HEK293 (cell line): ENCODE results near the gene HIRA.

Source experiments
- CTCF ChIA-PET: fragments of 350-600 bp; formaldehyde crosslinking; extraction: SDS; loops from one replicate; lab custom pipeline; 2021; ENCODE audit warnings: antibody characterized with exemption; lab: Yijun Ruan, JAX
- POLR2A ChIA-PET: fragments of 300-600 bp; formaldehyde crosslinking; extraction: SDS; loops from one replicate; lab custom pipeline; 2020; ENCODE audit warnings: antibody characterized with exemption, inconsistent platforms; lab: Yijun Ruan, JAX
- H3K27ac ChIP-seq: fragments of 200-500 bp; sonication (Bioruptor generic); 2 replicates; pipeline ENCODE4 v1.5.1; 2014; ENCODE audit warnings: low read depth, low read length, control low read depth, inconsistent platforms; ENCODE audit errors: extremely low read depth
- H3K36me3 ChIP-seq, 2 experiments: fragments of 200-500 bp in 1 of 2; sonication (Bioruptor generic) in 1 of 2; 1 replicate in 1 of 2; 2 replicates in 1 of 2; pipeline ENCODE4 v1.5.1; 2014 to 2017; ENCODE audit warnings: inconsistent platforms in 2 of 2, low read length in 2 of 2; ENCODE audit not compliant: control insufficient read depth in 2 of 2, insufficient read depth in 1 of 2
- H3K4me1 ChIP-seq: fragments of 200-500 bp; sonication (Bioruptor generic); 2 replicates; pipeline ENCODE4 v1.5.1; 2014; ENCODE audit warnings: mild to moderate bottlenecking, low read length, inconsistent platforms; ENCODE audit not compliant: control insufficient read depth, insufficient read depth
- H3K4me3 ChIP-seq: 2 replicates; pipeline ENCODE4 v1.5.1; 2011; ENCODE audit warnings: low read depth, mild to moderate bottlenecking, control low read depth, low read length, moderate library complexity
- H3K9me3 ChIP-seq: fragments of 200-500 bp; sonication (Bioruptor generic); 2 replicates; pipeline ENCODE4 v1.5.1; 2014; ENCODE audit warnings: low read depth, low read length, inconsistent platforms; ENCODE audit not compliant: control insufficient read depth, insufficient read depth
- ATF2 ChIP-seq: fragments of 450-650 bp; formaldehyde crosslinking; IDR thresholded peaks from 2 replicates; pipeline ENCODE4 v1.5.1; 2016; ENCODE audit warnings: missing biosample characterization, missing genetic modification characterization, low read depth
- HIC1 ChIP-seq: fragments of 450-650 bp; formaldehyde crosslinking; IDR thresholded peaks from 2 replicates; pipeline ENCODE4 v1.5.1; 2016; ENCODE audit warnings: missing biosample characterization, missing genetic modification characterization
- HOXD13 ChIP-seq: sonication (generic); formaldehyde crosslinking; IDR thresholded peaks from 2 replicates; pipeline ENCODE4 v1.8.0; 2022; ENCODE audit warnings: missing genetic modification reagents, borderline replicate concordance
- KLF16 ChIP-seq: fragments of 450-650 bp; formaldehyde crosslinking; IDR thresholded peaks from 2 replicates; pipeline ENCODE4 v1.5.1; 2017; ENCODE audit warnings: missing biosample characterization, missing genetic modification characterization
- MEIS1 ChIP-seq: sonication (generic); formaldehyde crosslinking; IDR thresholded peaks from 2 replicates; pipeline ENCODE4 v1.8.1; 2022; ENCODE audit warnings: missing genetic modification reagents, mild to moderate bottlenecking, borderline replicate concordance
- SCRT1 ChIP-seq: fragments of 450-650 bp; formaldehyde crosslinking; IDR thresholded peaks from 2 replicates; pipeline ENCODE4 v1.5.1; 2016; ENCODE audit warnings: missing biosample characterization, missing genetic modification characterization, borderline replicate concordance
- SP2 ChIP-seq: fragments of 450-650 bp; formaldehyde crosslinking; IDR thresholded peaks from 2 replicates; pipeline ENCODE4 v1.5.1; 2016; ENCODE audit warnings: missing biosample characterization, missing genetic modification characterization
- TSHZ1 ChIP-seq: fragments of 450-650 bp; formaldehyde crosslinking; IDR thresholded peaks from 2 replicates; pipeline ENCODE4 v1.5.1; 2016; ENCODE audit warnings: missing biosample characterization, missing genetic modification characterization, borderline replicate concordance
- WT1 ChIP-seq: fragments of 450-650 bp; formaldehyde crosslinking; IDR thresholded peaks from 2 replicates; pipeline ENCODE4 v1.5.1; 2016; ENCODE audit warnings: missing biosample characterization, missing genetic modification characterization
- ZBTB21 ChIP-seq: fragments of 450-650 bp; formaldehyde crosslinking; IDR thresholded peaks from 2 replicates; pipeline ENCODE4 v1.5.1; 2017; ENCODE audit warnings: missing biosample characterization, missing genetic modification characterization
- ZFP41 ChIP-seq: fragments of 450-650 bp; formaldehyde crosslinking; IDR thresholded peaks from 2 replicates; pipeline ENCODE4 v1.5.1; 2016; ENCODE audit warnings: missing biosample characterization, missing genetic modification characterization, borderline replicate concordance
- ZFP69B ChIP-seq: fragments of 450-650 bp; formaldehyde crosslinking; IDR thresholded peaks from 2 replicates; pipeline ENCODE4 v1.5.1; 2016; ENCODE audit warnings: missing biosample characterization, missing genetic modification characterization
- ZNF132 ChIP-seq: fragments of 450-650 bp; formaldehyde crosslinking; IDR thresholded peaks from 2 replicates; pipeline ENCODE4 v1.5.1; 2017; ENCODE audit warnings: missing biosample characterization, missing genetic modification characterization, borderline replicate concordance
- ZNF19 ChIP-seq: fragments of 450-650 bp; formaldehyde crosslinking; IDR thresholded peaks from 2 replicates; pipeline ENCODE4; 2016; ENCODE audit warnings: missing biosample characterization, missing genetic modification characterization, low read depth
- ZNF2 ChIP-seq: fragments of 450-650 bp; formaldehyde crosslinking; IDR thresholded peaks from 2 replicates; pipeline ENCODE4 v1.5.1; 2016; ENCODE audit warnings: missing biosample characterization, missing genetic modification characterization
- ZNF24 ChIP-seq: fragments of 450-650 bp; formaldehyde crosslinking; IDR thresholded peaks from 2 replicates; pipeline ENCODE4 v1.5.1; 2016; ENCODE audit warnings: missing biosample characterization, missing genetic modification characterization
- ZNF266 ChIP-seq: fragments of 450-650 bp; formaldehyde crosslinking; IDR thresholded peaks from 2 replicates; pipeline ENCODE4 v1.5.1; 2016; ENCODE audit warnings: missing biosample characterization, missing genetic modification characterization, low read depth
- ZNF302 ChIP-seq: fragments of 450-650 bp; formaldehyde crosslinking; IDR thresholded peaks from 2 replicates; pipeline ENCODE4 v1.5.1; 2016; ENCODE audit warnings: missing biosample characterization, missing genetic modification characterization, low read depth
- ZNF514 ChIP-seq: fragments of 450-650 bp; formaldehyde crosslinking; IDR thresholded peaks from 2 replicates; pipeline ENCODE4 v1.5.1; 2016; ENCODE audit warnings: missing biosample characterization, missing genetic modification characterization
- ZNF623 ChIP-seq: fragments of 450-650 bp; formaldehyde crosslinking; IDR thresholded peaks from 2 replicates; pipeline ENCODE4 v1.5.1; 2016; ENCODE audit warnings: missing biosample characterization, missing genetic modification characterization
- ZNF660 ChIP-seq: fragments of 450-650 bp; IDR thresholded peaks from 2 replicates; pipeline ENCODE4 v1.5.1; 2018; ENCODE audit warnings: missing biosample characterization, mild to moderate bottlenecking, missing genetic modification characterization
- ZNF704 ChIP-seq: fragments of 450-650 bp; formaldehyde crosslinking; IDR thresholded peaks from 2 replicates; pipeline ENCODE4 v1.5.1; 2016; ENCODE audit warnings: missing biosample characterization, missing genetic modification characterization
- ZNF776 ChIP-seq: fragments of 450-650 bp; formaldehyde crosslinking; IDR thresholded peaks from 2 replicates; pipeline ENCODE4 v1.5.0; 2017; ENCODE audit warnings: missing biosample characterization, missing genetic modification characterization, borderline replicate concordance
- ZNF785 ChIP-seq: fragments of 450-650 bp; formaldehyde crosslinking; IDR thresholded peaks from 2 replicates; pipeline ENCODE4 v1.5.1; 2016; ENCODE audit warnings: missing biosample characterization, missing genetic modification characterization

The HIRA gene

GRCh38 chr22:19412923-19413322, 18.6 kb downstream of the HIRA start:
- POLR2A ChIA-PET, result interaction anchor here (1.1 kb wide), 1 partner anchor 19 kb away, joined by 3 read pairs; the partner anchor contains the start of gene MRPL40
- CTCF ChIA-PET, result no interaction called here
- H3K9me3 ChIP-seq, result no peaks in the 10 kb centered on the region
- H3K36me3 ChIP-seq, result peaks cover 3 to 39% of the 10 kb centered on the region in 2 experiments; a peak in 2 of 3 replicates
- TF ChIP-seq ZNF623, result no peak
- no peak for TF ChIP-seq ZFP69B (tag by site-specific recombination)
- no peak for TF ChIP-seq MEIS1
- TF ChIP-seq HOXD13 (CRISPR knock-in tag), result no peak
- TF ChIP-seq ZNF266, result no peak
- H3K4me1 ChIP-seq, result peaks cover 9% of the 10 kb centered on the region
- H3K4me3 ChIP-seq, result no peak overlapping the region
- H3K27ac ChIP-seq, result no peak overlapping the region

- Histone ChIP-seq H3K9me3 (no peaks in the 10 kb centered on the region), H3K4me3 (no peak overlapping the region), H3K27ac (no peak overlapping the region), H3K36me3 (peaks cover 3 to 43% of the 10 kb centered on the region in 2 experiments; a peak in 2 of 3 replicates), H3K4me1 (peaks cover 12% of the 10 kb centered on the region)
- ChIA-PET POLR2A (interaction anchor here (1.1 kb wide), 2 partner anchors 20 to 33 kb away, joined by 3 read pairs; partner anchors contain the start of gene MRPL40), CTCF (no interaction called here)
- TF ChIP-seq ZNF660 (tag by site-specific recombination) (no peak), ZNF19 (tag by site-specific recombination) (no peak), ZNF514 (tag by site-specific recombination) (no peak), ZFP41 (tag by site-specific recombination) (no peak), ATF2 (tag by site-specific recombination) (no peak), ZNF2 (tag by site-specific recombination) (no peak), ZNF132 (tag by site-specific recombination) (no peak), SCRT1 (no peak), HIC1 (no peak), ZNF704 (tag by site-specific recombination) (no peak), KLF16 (no peak), SP2 (no peak), ZNF623 (no peak), ZNF24 (tag by site-specific recombination) (no peak), ZNF776 (no peak)
Observed at GRCh38 chr22:19412478-19412877, 19.1 kb downstream of the HIRA start.

- ChIA-PET CTCF (no interaction called here), POLR2A (interaction anchor here (1.1 kb wide), 1 partner anchor 34 kb away, joined by 3 read pairs; no protein-coding TSS in a partner anchor)
- no peak overlapping the region for H3K4me3 ChIP-seq
- H3K36me3 ChIP-seq, result peaks cover 3 to 51% of the 10 kb centered on the region in 2 experiments; a peak in 2 of 3 replicates
- peaks cover 12% of the 10 kb centered on the region for H3K4me1 ChIP-seq
- no peak overlapping the region for H3K27ac ChIP-seq
- H3K9me3 ChIP-seq, result no peaks in the 10 kb centered on the region
- no peak for TF ChIP-seq ZBTB21 (tag by site-specific recombination)
- TF ChIP-seq TSHZ1, result no peak
- no peak for TF ChIP-seq ZNF302 (tag by site-specific recombination)
- TF ChIP-seq WT1 (tag by site-specific recombination), result no peak
- no peak for TF ChIP-seq ZNF785 (tag by site-specific recombination)
Observed at GRCh38 chr22:19411690-19412045, 19.9 kb downstream of the HIRA start.
